ENCODE measurements around the gene TCP10L.

DNA sequence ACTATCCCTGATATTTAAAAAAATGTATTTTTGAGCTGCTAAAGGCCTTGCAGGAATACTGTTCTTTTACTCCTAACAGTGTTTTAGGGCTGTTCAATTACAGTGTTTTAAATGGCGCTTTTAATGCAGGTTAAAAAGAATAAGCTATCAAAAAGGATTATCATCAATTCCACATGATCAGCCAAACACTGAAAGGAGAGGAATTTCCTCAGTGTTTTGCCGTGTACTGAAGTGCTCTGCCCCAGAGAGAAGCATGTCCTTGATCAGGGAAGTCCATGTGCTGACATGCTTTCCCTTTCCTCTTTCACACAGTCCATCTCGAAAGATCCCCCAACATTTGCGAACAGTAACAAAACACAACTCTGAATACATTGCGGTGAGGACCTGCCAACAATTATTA lies 23.5 kb upstream of the TCP10L start:
- TF ChIP-seq EZH2 (IDR thresholded peaks at IDR 0.05; ENCODE audit: borderline replicate concordance, low read length) (no peak), CTCF (conservative IDR thresholded peaks at IDR 0.05 in 1 of 2, IDR thresholded peaks at IDR 0.05 in 1 of 2; ENCODE audit: extremely low read depth in 1 of 2, insufficient read depth in 1 of 2, low read depth in 1 of 2, low read length in 2 of 2) (no peak)
